NCI-H524 treated with DMSO at 0.1 percent for 48 hours (cell line): ENCODE results near the gene FBH1.
"Not testable (repeated sequence)": the region's sequence is repeated elsewhere in the genome, so short reads cannot be mapped to it uniquely, and the experiment has no call there.

Experiments used
- DNase-seq: peaks from one replicate; lab custom pipeline; 2025; lab: John Stamatoyannopoulos, UW

Gene FBH1

GRCh38 chr10:5876181-5876768, 13.8 kb upstream of the FBH1 start:
- DNase-seq: no peak

GRCh38 chr10:5877041-5877440, 13.0 kb upstream of the FBH1 start:
- DNase-seq: not testable (repeated sequence)

GRCh38 chr10:5882961-5883360, 7.1 kb upstream of the FBH1 start:
- DNase-seq: no peak

GRCh38 chr10:5885619-5886018, 4.4 kb upstream of the FBH1 start:
- no peak for DNase-seq

- no peak for DNase-seq
These were observed 3.0 kb upstream of the FBH1 start for GRCh38 chr10:5887029-5887428.

GRCh38 chr10:5887641-5888040, 2.4 kb upstream of the FBH1 start:
- DNase-seq: no peak

- no peak for DNase-seq
These were observed 1.7 kb upstream of the FBH1 start for GRCh38 chr10:5888351-5888750.

GRCh38 chr10:5888843-5889623, 1.0 kb upstream of the FBH1 start:
- no peak for DNase-seq

- no peak for DNase-seq
These were observed 441 bp downstream of the FBH1 start for GRCh38 chr10:5890452-5890915.

GRCh38 chr10:5891009-5891408, 966 bp downstream of the FBH1 start:
- DNase-seq: no peak

- DNase-seq: no peak
These were observed 2.0 kb downstream of the FBH1 start for GRCh38 chr10:5892007-5892406.

- no peak for DNase-seq
These were observed 3.3 kb downstream of the FBH1 start for GRCh38 chr10:5893321-5893720.

GRCh38 chr10:5894403-5894802, 4.4 kb downstream of the FBH1 start:
- DNase-seq: no peak

- DNase-seq: no peak
These were observed 4.8 kb downstream of the FBH1 start for GRCh38 chr10:5894873-5895272.

- DNase-seq: no peak
These were observed 5.3 kb downstream of the FBH1 start for GRCh38 chr10:5895365-5895764.

- DNase-seq: no peak
These were observed 5.8 kb downstream of the FBH1 start for GRCh38 chr10:5895804-5896203.

GRCh38 chr10:5896208-5897052, 6.4 kb downstream of the FBH1 start:
- no peak for DNase-seq

GRCh38 chr10:5897053-5897340, 7.0 kb downstream of the FBH1 start:
- no peak for DNase-seq

GRCh38 chr10:5897504-5897903, 7.5 kb downstream of the FBH1 start:
- no peak for DNase-seq

GRCh38 chr10:5898163-5898562, 8.1 kb downstream of the FBH1 start:
- no peak for DNase-seq

GRCh38 chr10:5900247-5900646, 10.2 kb downstream of the FBH1 start:
- no peak for DNase-seq

GRCh38 chr10:5902511-5903274, 12.7 kb downstream of the FBH1 start:
- no peak for DNase-seq
